Medulla oblongata (tissue), 1 donor: ENCODE results near the gene PIK3R5.

ENCODE experiments used
- DNase-seq: peaks from one replicate; pipeline ENCODE4 v3.0.0-alpha.2; 2015; ENCODE audit errors: extremely low spot score

The PIK3R5 gene

DNA sequence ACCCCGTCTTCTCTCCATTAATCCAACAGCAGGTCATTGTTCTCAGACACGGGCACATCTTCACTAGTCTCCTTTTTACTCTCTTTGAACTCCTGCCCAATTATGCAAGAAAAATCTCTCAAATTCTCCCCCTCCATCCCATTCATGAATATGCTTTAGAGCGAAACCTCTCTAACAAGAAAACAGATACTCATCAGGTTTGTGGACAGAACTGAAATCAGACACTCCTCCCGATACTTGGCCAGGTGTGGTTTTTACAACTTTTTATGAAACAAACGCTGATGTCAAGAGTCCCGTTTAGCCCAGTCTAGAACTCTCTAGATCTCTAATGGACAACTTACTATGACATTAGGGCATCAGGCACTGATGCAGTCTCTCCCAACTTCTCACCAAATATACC, 40.9 kb downstream of the PIK3R5 start:
- no peak for DNase-seq

DNA sequence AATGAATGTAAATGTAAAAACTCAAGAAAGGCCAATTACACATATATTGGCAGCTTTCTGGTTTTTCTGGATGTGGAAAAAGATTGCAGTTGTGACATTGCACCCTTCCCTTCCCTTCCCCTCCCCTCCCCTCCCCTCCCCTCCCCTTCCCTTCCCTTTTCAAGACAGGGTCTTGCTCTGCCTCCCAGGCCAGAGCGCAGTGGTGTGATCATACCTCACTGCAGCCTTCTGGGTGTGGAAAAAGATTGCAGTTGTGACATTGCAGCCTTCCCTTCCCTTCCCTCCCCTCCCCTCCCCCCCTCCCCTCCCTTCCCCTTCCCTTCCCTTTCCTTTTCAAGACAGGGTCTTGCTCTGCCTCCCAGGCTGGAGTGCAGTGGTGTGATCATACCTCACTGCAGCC, 41.7 kb downstream of the PIK3R5 start:
- no peak for DNase-seq

DNA sequence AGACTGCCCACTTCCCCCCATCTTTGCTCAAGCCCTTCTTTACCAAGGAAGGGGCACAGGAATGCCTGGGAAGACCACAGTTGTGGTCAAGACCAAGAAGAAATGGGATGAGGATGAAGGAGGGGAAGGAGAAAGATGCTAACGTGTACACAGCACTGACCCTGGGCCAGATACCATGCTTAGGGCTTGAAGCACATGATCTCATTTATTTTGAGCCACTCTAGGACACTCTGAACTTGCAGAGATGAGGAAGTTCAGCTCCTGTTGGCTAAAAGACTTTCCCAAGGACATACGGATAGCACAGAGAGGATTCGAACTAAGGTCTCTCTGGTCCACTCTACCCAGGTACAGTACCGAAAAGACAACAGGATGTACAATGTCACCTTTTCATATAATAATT, 42.6 kb downstream of the PIK3R5 start:
- peak; percentile 45 for DNase-seq

DNA sequence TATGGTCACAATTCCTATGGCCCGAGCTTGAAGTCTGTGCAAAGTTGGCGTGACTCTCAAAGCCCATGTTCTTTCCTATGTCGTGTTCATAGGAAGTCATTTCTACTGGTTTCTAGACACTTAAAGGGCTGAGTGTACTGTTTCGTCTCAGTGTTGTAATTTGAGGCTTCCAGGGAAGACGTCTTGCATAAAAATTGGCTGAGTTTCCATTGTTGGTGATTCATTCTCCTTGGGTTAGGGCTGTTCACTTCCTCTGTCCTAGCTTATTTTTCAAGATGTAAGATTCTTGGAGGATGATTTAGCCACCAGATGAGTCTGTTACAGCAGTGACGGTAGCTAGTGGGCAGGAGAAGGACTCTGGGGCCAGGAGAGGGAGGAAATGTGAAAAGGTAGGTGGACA, 43.1 kb downstream of the PIK3R5 start:
- DNase-seq, result peak; percentile 46

GRCh38 chr17:8921147-8921546, 44.4 kb downstream of the PIK3R5 start:
- DNase-seq, result no peak

DNA sequence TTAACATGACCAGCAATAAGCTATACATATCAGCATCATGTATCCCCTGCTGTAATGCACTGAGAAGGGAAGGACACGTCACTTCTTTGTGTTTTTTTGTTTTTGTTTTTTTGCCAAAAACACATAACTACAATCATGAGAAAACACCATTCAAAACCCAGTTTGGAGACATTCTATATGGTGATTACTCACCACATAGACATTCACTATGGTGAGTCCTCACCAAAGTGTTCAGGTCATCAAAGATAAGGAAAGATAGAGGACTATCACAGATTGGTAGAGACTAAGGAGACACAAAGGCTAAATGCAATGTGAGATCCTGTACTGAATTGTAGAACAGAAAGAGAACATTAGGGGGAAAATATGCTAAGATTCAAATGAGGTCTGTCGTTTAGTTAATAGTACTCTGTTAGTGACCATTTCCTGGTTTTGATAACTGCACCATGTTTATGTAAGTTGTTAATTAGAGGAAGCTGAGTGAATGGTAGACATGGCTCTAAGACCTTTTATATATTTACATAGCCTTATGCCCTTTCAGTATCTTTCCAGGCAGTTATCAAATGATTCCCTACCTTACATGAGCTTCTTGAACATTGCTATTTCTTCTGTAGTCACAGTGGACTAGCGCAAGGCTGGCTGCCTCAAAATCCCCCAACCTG, 46.6 kb downstream of the PIK3R5 start:
- no peak for DNase-seq

DNA sequence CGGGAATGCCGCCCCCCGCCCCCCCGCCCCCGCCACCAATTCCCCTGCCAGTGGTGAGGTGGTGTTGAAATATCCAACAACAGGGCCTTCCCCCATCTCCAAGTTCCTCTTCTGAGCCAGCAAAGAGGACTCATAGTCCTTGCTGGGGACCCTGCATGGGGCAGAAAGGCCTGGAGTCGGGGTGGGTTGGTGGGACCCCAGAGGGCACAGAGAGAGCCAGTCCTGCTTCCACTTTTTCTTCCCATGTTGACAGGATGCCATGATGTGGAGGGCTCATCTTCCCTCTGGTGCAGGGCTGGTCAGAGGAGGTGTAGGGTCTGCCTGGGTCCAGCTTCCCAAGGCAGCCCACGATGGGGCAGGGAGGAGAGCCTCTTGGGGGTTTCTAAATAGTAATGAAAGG, 49.0 kb downstream of the PIK3R5 start:
- peak; percentile 23 for DNase-seq

- DNase-seq, result no peak
Observed at GRCh38 chr17:8914554-8914953, 51.0 kb downstream of the PIK3R5 start.

GRCh38 chr17:8913879-8914278, 51.6 kb downstream of the PIK3R5 start:
- DNase-seq, result no peak

DNA sequence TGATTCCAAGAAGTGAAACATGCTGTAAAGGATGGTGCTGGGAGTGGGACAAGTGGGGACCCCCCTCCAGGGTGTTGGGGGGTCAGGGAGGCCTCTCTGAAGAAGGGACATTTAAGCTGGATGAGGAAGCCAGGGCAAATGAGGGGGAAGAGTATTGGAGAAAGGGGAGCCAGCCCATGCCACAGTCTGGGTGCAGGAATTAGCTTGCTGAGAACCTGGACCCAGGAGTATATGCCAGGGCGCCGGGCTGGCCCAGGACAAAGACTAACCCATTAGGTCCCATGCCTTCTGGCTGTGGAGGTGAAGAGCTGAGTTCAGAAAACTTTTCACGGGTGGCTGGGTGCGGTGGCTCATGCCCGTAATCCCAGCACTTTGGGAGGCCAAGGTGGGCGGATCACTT, 52.4 kb downstream of the PIK3R5 start:
- DNase-seq, result no peak

- DNase-seq, result no peak
Observed at GRCh38 chr17:8912084-8912981, 53.2 kb downstream of the PIK3R5 start.

GRCh38 chr17:8910969-8911604, 54.4 kb downstream of the PIK3R5 start:
- no peak for DNase-seq

- peak; percentile 5 for DNase-seq
Observed at GRCh38 chr17:8909586-8910270, 55.8 kb downstream of the PIK3R5 start.

- no peak for DNase-seq
Observed at GRCh38 chr17:8905331-8905730, 60.2 kb downstream of the PIK3R5 start.

GRCh38 chr17:8904686-8905085, 60.8 kb downstream of the PIK3R5 start:
- no peak for DNase-seq

GRCh38 chr17:8904201-8904600, 61.3 kb downstream of the PIK3R5 start:
- no peak for DNase-seq

GRCh38 chr17:8900626-8901585, 64.6 kb downstream of the PIK3R5 start:
- DNase-seq, result no peak

DNA sequence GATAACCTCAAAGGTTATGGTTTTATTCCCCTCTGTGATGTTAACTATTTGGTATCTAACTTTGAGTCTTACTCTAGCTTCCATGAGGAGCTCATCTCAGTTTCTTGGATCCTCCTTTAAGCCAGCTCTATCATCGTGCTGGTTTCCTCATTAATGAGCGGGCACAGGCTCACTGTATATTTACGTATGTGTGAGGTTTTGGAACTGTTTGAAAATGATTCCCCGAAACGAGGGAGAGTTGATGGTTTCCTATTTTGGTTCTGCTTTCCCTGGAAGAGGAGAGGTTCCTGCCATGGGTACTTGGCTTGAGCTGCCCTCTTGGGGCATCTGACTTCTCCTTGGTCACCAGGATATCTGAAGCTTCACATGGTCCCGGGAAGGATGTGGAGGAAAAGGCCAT, 65.3 kb downstream of the PIK3R5 start:
- no peak for DNase-seq

- no peak for DNase-seq
Observed at GRCh38 chr17:8898636-8899035, 66.9 kb downstream of the PIK3R5 start.

- no peak for DNase-seq
Observed at GRCh38 chr17:8898126-8898525, 67.4 kb downstream of the PIK3R5 start.
